Measurements from ENCODE around the gene BRPF3. TPM values are rescaled to one million over a fixed set of nuclear protein-coding genes. Genes with fewer than 3 reads are reported as not detected.

Gene BRPF3
- total RNA-seq, 2 experiments from 2014 or later: 15.1 to 20.9 TPM

DNA sequence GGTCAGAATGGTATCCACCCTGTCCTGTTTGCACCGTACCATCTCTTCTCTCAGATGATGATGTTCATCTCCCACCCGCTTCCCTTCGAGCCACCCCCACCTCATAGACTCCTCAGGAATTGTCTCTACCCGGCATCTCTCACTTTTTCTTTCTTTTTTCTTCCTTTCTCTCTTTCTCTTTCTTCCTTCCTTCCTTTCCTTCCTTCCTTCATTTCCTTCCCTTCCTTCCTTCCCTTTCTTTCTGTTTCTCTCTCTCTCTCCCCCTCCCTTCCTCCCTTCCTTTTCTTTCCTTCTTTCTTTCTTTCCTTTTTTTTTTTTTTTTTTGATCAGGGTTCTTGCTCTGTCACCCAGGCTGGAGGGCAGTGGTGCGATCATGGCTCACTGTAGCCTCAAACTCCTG is 45.6 kb downstream of the BRPF3 start:
- Mint-ChIP-seq H3K4me3 (no peak overlapping the region), H3K27ac (no peak overlapping the region), H3K27me3 (peaks cover 10% of the 10 kb centered on the region), H3K36me3 (ENCODE audit: low read depth) (no peaks in the 10 kb centered on the region), H3K9me3 (no peaks in the 10 kb centered on the region), H3K4me1 (ENCODE audit: low read depth) (peaks cover 7% of the 10 kb centered on the region)
- no peak for DNase-seq
- no peak for TF ChIP-seq CTCF (IDR thresholded peaks at IDR 0.05)
- ChIA-PET CTCF (no interaction called here), POLR2A (interaction anchor here (0.6 kb wide), 1 partner anchor 126 kb away, joined by 3 read pairs; no protein-coding TSS in a partner anchor)
- ATAC-seq: no peak
- intact Hi-C loops (cut with micrococcal nuclease): no loop called here

- ATAC-seq (no peak), DNase-seq (no peak)
- H3K27me3 Mint-ChIP-seq: peaks cover 10% of the 10 kb centered on the region
- CTCF ChIA-PET: interaction anchor here (0.9 kb wide), 1 partner anchor 59 kb away, joined by 4 read pairs; no protein-coding TSS in a partner anchor
- no peak for TF ChIP-seq CTCF (IDR thresholded peaks at IDR 0.05)
- POLR2A ChIA-PET: interaction anchor here (0.6 kb wide), 1 partner anchor 127 kb away, joined by 3 read pairs; no protein-coding TSS in a partner anchor
- intact Hi-C loops (cut with micrococcal nuclease): no loop called here
- H3K4me3 Mint-ChIP-seq: no peak overlapping the region
- no peaks in the 10 kb centered on the region for H3K36me3 Mint-ChIP-seq (ENCODE audit: low read depth)
- peaks cover 7% of the 10 kb centered on the region for H3K4me1 Mint-ChIP-seq (ENCODE audit: low read depth)
- no peaks in the 10 kb centered on the region for H3K9me3 Mint-ChIP-seq
- H3K27ac Mint-ChIP-seq: no peak overlapping the region
Measured at GRCh38 chr6:36242626-36243025, 46.1 kb downstream of the BRPF3 start.

- no peaks in the 10 kb centered on the region for H3K9me3 Mint-ChIP-seq
- no peak overlapping the region for H3K27ac Mint-ChIP-seq
- POLR2A ChIA-PET: no interaction called here
Measured at GRCh38 chr6:36243562-36244212, 47.1 kb downstream of the BRPF3 start.

DNA sequence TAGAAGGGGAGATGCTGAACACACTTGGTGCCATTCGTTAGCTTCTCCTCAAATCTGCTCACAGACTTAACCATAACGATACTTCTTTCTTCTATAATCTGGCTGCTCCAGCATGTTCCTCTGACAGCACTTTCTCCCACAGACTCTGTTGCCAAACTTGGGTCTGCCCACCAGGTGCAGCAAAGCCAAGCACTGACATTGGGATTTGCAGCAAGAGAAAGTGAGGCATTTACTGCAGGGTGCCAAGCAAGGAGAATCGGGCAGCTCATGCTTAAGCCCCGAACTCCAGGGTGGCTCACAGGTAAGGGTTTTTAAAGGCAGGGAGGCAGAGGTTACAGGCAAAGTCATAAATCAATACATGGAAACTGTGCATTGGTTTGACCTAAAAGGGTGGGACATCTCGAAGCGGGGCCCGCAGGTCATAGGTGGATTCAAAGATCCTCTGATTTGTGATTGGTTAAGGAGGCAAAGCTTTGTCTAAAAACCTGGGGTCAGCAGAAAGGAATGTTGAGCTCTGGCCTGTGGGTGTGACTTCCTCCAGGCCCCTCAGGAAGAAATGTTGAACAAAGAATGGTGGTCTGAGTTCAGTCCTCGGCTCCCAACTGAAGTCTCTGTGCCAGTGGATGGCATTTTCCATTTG is 48.2 kb downstream of the BRPF3 start:
- ATAC-seq: no peak
- TF ChIP-seq CTCF (IDR thresholded peaks at IDR 0.05): no peak
- Mint-ChIP-seq H3K36me3 (ENCODE audit: low read depth) (no peaks in the 10 kb centered on the region), H3K27me3 (peaks cover 10% of the 10 kb centered on the region), H3K4me3 (no peak overlapping the region), H3K4me1 (ENCODE audit: low read depth) (peaks cover 7% of the 10 kb centered on the region), H3K27ac (no peak overlapping the region), H3K9me3 (no peaks in the 10 kb centered on the region)
- no peak for DNase-seq
- ChIA-PET POLR2A (interaction anchor here (0.7 kb wide), 1 partner anchor 175 kb away, joined by 3 read pairs; no protein-coding TSS in a partner anchor), CTCF (interaction anchor here (1.0 to 1.2 kb wide), 3 partner anchors 35 to 96 kb away, joined by 3 read pairs; no protein-coding TSS in a partner anchor)
- intact Hi-C loops (cut with micrococcal nuclease): no loop called here

More at GRCh38 chr6:36243562-36244212, 47.1 kb downstream of the BRPF3 start:
- DNase-seq: no peak
- no peak for ATAC-seq
- Mint-ChIP-seq H3K36me3 (ENCODE audit: low read depth) (no peaks in the 10 kb centered on the region), H3K27me3 (peaks cover 10% of the 10 kb centered on the region), H3K4me1 (ENCODE audit: low read depth) (peaks cover 7% of the 10 kb centered on the region), H3K4me3 (no peak overlapping the region)
- CTCF ChIA-PET: interaction anchor here (0.9 to 1.0 kb wide), 2 partner anchors 58 to 97 kb away, joined by 3 to 4 read pairs; no protein-coding TSS in a partner anchor
- TF ChIP-seq CTCF (IDR thresholded peaks at IDR 0.05): no peak
- intact Hi-C loops (cut with micrococcal nuclease): no loop called here

Data from activated CD8-positive, alpha-beta T cell treated with anti-CD3 and anti-CD28 coated beads for 36 hours (primary cell).